HG02973 (cell line): ENCODE measurements around the gene PHLPP1.

Experiments
- ATAC-seq: cut with Tn5 transposase; IDR thresholded peaks from one replicate; pipeline ENCODE4 v1.9.1; 2021; ENCODE audit warnings: moderate library complexity; ENCODE audit not compliant: unreplicated experiment

The PHLPP1 gene

GRCh38 chr18:62741118-62741566 is 25.8 kb downstream of the PHLPP1 start:
- ATAC-seq: no peak

GRCh38 chr18:62741584-62741983 is 26.2 kb downstream of the PHLPP1 start:
- ATAC-seq: no peak

GRCh38 chr18:62744076-62744968 is 29.0 kb downstream of the PHLPP1 start:
- ATAC-seq: no peak

- no peak for ATAC-seq
Measured at GRCh38 chr18:62745089-62745751, 29.9 kb downstream of the PHLPP1 start.

- no peak for ATAC-seq
Measured at GRCh38 chr18:62749389-62749788, 34.0 kb downstream of the PHLPP1 start.

GRCh38 chr18:62751341-62751821 is 36.0 kb downstream of the PHLPP1 start:
- no peak for ATAC-seq

GRCh38 chr18:62751977-62752376 is 36.6 kb downstream of the PHLPP1 start:
- ATAC-seq: no peak

- no peak for ATAC-seq
Measured at GRCh38 chr18:62754026-62754425, 38.7 kb downstream of the PHLPP1 start.

- no peak for ATAC-seq
Measured at GRCh38 chr18:62755454-62755853, 40.1 kb downstream of the PHLPP1 start.

- ATAC-seq: no peak
Measured at GRCh38 chr18:62755946-62756345, 40.6 kb downstream of the PHLPP1 start.

GRCh38 chr18:62757399-62758010 is 42.2 kb downstream of the PHLPP1 start:
- ATAC-seq: no peak

GRCh38 chr18:62758591-62758990 is 43.2 kb downstream of the PHLPP1 start:
- no peak for ATAC-seq

GRCh38 chr18:62759704-62760402 is 44.5 kb downstream of the PHLPP1 start:
- no peak for ATAC-seq

GRCh38 chr18:62760403-62760734 is 45.0 kb downstream of the PHLPP1 start:
- no peak for ATAC-seq

GRCh38 chr18:62763101-62763521 is 47.8 kb downstream of the PHLPP1 start:
- no peak for ATAC-seq

GRCh38 chr18:62766266-62766665 is 50.9 kb downstream of the PHLPP1 start:
- ATAC-seq: no peak

- no peak for ATAC-seq
Measured at GRCh38 chr18:62767321-62767720, 52.0 kb downstream of the PHLPP1 start.

- ATAC-seq: no peak
Measured at GRCh38 chr18:62767836-62768557, 52.7 kb downstream of the PHLPP1 start.

- no peak for ATAC-seq
Measured at GRCh38 chr18:62768558-62768943, 53.2 kb downstream of the PHLPP1 start.

GRCh38 chr18:62769216-62769615 is 53.9 kb downstream of the PHLPP1 start:
- no peak for ATAC-seq
